GM21723 (cell line): Measurements from ENCODE around the gene PEX5L.
"Not testable (repeated sequence)": the region's sequence is repeated elsewhere in the genome, so short reads cannot be mapped to it uniquely, and the experiment has no call there.

Experiments
- ATAC-seq: cut with Tn5 transposase; IDR thresholded peaks from one replicate; pipeline ENCODE4 v1.9.1; 2021; ENCODE audit warnings: mild to moderate bottlenecking, moderate library complexity; ENCODE audit not compliant: unreplicated experiment

The PEX5L gene, protein sequence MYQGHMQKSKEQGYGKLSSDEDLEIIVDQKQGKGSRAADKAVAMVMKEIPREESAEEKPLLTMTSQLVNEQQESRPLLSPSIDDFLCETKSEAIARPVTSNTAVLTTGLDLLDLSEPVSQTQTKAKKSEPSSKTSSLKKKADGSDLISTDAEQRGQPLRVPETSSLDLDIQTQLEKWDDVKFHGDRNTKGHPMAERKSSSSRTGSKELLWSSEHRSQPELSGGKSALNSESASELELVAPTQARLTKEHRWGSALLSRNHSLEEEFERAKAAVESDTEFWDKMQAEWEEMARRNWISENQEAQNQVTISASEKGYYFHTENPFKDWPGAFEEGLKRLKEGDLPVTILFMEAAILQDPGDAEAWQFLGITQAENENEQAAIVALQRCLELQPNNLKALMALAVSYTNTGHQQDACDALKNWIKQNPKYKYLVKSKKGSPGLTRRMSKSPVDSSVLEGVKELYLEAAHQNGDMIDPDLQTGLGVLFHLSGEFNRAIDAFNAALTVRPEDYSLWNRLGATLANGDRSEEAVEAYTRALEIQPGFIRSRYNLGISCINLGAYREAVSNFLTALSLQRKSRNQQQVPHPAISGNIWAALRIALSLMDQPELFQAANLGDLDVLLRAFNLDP

DNA sequence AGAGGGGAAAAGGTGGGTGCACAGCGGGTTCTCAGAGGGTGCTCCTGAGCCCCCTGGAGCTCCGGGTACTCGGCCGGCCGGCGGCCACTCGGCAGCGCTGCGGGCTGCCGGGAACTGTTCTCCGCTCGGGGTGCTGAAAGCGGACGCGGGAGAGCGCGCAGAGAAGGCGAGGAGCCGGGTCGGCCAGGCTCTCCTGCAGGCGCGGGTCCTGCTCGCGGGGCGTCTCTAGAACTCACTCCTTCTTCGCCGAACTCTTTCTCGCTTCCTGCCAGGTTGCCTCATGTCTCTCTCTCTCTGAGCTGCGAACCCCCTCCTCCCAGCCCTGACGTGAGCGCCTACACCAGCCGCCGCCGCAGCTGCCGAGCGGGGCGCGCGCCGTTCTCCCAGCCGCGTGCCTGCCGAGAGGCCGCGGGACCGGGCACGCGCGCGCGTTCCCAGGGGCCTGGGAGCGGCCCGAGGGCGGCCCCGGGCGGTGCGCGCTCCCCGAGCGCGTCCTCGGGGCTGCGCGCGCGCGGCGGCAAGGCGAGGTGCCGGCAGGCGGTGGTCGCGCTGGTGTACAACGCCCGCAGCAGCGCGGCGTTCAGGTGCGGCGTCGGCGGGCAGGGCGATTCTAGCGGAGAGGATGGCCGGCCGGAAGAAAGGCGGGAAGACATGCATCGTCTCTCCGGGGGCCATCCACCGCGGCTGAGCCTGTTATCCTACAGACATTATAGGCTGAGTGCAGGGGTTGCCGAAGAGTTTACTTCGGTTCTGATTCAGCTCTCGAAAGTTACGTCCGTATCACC, at the start of gene PEX5L:
Gene PEX5L (minus strand): TSS at position 267 of the 785 bp plus-strand sequence. CDS start 338 bp downstream, outside the sequence.
- ATAC-seq: peak; percentile 91

DNA sequence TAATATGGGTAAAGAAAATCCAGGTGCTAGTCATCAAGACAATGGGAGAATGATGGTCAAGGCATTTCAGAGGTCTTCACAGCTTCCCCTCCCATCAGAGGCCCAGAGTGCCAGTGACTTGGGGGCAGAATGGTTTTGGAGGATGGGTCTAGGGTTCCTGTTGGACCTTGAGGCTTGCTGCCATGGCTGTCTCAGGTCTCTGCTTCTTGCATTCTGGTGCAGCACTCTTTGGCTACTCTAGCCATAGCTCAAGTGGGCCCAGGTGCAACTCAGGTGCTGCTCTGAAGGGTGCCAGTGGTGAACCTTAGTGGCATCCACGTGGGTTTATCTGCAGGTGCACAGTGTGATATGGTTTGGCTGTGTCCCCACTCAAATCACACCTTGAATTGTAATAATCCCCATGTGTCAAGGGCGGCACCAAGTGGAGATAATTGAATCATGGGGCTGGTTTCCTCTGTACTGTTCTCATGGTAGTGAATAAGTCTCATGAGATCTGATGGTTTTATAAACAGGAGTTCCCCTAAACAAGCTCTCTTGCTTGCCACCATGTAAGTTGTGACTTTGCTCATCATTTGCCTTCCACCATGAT, 48.5 kb upstream of the PEX5L start:
- no peak for ATAC-seq

DNA sequence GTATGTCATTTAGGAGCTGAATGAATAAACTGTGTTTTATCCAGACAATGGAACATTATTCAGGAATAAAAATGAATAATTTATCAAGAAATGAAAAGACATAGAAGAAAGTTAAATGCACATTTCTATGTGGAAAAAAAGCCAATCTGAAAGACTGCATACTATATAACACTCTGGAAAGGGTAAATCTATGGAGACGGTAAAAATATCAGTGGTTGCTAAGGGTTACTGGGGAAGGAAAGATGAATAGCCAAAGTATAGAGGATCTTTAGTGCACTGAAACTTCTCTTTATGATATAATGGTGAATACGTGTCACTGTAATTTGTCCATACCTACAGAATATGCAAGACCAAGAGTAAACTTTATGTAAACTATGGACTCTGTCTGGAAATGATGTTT, 46.0 kb upstream of the PEX5L start:
- ATAC-seq: no peak

DNA sequence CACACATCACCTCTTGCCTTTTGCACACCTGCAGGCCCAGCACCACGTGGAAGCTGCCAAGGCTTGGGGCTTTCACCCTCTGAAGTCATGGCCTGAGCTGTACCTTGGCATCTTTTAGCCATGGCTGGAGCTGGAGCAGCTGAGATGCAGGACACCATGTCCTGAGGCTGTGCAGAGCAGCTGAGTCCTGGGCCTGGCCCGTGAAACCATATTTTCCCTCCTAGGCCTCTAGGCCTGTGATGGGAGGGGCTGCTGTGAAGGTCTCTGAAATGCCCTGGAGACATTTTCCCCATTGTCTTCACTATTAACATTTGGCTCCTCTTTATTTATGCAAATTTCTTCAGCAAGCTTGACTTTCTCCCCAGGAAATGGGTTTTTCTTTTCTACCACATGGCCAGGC, 41.9 kb upstream of the PEX5L start:
- no peak for ATAC-seq

DNA sequence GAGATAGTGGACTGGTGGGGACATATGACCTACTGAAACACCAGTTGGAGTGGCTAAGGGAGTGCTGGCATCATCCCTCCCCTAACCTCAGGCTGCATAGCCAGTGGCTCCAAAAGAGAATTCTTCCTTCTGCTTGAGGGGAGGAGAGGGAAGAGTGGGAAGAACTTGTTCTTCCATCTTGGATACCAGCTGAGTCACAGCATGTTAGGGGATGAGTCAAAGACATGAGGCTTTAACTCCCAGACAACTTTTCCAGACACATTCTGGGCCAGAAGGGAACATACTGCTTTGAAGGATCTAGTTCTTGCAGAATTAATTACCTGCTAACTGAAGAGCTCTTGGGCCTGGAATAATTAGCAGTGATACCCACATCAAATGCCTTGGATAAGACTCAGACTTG, 36.8 kb upstream of the PEX5L start:
- no peak for ATAC-seq

DNA sequence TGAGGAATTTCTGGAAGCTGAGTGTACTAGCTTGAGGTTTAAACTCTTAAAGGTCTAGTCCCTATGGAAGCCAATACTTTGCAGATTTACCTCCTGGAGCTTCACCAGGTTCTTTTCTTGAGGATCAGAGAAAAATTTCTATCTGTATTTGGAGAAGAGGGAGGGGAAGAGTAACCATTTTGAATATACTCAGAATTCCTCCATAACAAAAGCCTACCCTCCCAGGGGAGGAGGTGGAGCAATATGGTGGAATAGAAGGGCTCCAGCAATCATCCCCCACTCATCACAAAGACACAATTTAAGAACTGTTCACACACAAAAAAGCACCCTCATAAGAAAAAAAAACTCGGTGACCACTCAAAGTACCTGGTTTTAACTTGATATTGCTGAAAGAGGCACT, 36.0 kb upstream of the PEX5L start:
- no peak for ATAC-seq

DNA sequence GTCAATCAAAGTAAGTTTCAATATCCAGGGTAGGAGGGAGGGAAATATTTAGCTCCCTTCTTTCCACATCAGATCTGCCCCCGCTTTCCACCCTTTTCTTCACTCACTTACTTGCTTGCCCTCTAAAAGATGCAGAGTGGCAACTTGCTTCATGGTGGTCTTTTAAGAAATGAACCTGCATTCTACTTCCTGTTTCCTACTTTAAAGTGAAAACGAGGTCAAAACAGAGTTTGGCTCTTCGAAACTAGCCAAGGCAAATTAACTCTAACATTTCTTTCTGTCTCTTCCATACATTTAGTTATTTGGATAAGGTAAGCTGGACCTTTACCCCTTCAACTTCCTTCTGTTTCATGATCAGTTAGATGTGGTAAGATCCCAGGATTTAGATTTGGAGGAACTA, 34.2 kb upstream of the PEX5L start:
- no peak for ATAC-seq

DNA sequence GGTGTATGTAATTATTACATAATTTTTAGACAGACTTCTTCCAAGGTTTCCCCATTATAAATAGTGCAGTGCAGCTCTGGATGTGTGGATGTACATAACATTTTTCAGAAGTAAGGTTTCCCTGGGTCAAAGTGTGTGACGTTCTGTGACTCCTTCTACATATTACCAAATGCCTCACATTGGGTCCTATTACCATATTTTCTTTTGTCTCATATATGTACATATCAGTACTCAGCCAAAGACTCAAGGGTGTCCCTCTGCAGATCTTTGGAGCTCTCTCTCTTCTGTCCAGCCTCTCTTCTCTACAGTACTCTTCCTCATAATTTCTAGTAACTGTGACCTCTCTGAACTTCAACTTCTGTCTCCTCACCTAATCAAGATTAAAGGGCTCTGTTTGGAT, 31.3 kb upstream of the PEX5L start:
- ATAC-seq: no peak

DNA sequence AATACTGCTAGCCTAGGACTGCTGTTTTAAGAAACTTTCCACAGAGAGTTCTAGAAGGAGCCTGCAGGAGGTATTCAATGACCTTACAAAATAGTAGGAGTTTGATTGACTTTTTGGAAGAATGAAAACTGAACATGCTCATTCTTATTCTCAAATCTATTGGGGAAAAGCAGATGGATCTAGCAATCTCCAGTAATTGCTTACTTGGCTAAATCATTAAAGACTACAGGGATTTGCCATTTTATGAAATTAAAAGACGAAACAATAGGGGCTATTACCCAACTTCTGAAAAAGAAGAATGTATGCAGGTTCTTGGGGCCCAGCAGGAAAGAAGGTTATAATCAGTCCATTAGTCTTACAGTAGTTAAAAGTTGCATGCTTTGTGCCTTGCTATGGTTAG, 29.9 kb upstream of the PEX5L start:
- no peak for ATAC-seq

DNA sequence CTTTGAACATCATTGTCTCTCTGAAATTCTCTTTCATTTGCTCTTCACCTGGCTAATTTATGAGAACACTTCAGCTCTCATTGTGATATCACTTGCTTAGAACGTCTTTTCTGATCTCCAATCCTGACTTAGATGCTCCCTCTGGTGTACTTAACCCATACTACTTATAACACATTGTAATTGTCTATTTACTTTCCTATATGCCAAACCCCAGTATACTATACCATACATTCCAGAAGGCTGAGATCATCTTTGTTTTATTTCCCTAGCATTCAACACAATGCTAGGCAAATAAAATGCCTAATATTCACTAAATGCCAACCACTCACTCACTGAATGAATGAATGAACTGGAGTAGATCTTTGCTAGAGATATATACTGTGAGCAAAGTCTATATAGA, 27.0 kb upstream of the PEX5L start:
- ATAC-seq: no peak

DNA sequence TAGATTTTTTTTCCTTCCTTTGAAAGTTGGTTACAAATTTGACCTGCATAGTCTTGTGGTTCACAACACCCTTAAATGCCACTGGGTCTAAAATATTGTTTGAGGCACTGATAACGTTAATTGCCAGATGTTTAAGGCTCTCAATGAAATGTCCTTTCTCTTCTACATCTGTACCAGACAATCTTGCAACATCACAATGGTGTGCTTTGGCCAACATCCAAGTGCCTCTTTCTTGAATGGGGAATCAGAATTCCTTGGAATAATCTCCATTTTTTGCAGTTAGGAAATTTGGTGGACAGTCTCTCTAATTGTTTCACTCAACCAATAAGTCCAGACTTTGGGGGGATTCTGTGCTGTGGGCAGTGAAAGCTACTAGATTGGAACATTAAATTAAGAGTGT, 26.0 kb upstream of the PEX5L start:
- ATAC-seq: no peak

DNA sequence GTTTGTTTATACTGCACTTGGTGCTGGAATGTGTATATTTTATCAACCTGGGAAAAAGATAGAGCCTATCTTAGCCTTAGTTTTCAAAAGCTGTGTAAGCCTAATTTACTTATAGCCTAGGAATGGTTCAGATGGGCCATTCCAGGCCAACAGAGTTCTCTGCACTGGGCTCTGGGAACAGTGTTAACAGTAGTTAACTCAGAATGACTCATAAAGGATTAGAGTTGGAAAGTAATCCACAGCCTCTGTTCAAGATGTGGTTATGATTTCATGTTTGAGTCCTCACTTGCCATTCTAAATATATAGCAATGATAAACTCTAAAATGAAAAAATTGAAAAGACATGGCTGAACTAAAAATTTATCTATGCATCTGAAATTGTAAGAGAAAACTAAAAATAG, 22.6 kb upstream of the PEX5L start:
- ATAC-seq: no peak

DNA sequence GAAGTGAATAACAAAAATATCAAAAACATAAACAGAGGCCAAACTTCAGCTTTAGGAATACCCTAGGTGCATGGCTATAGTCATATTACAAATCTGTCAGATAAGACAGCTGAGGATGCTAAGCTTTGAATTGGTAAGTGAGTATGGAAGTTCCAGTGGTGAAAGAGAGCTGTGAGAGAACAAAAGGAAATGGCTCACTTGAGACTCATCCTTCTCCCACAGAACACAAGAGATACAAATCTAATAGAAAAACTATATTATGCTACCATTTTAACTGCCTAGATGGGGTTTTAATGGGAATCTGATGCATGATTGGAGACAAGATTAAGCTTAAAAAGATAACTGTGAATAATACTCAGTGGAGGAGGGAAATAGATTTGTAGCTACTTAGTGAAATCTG, 21.5 kb upstream of the PEX5L start:
- no peak for ATAC-seq

DNA sequence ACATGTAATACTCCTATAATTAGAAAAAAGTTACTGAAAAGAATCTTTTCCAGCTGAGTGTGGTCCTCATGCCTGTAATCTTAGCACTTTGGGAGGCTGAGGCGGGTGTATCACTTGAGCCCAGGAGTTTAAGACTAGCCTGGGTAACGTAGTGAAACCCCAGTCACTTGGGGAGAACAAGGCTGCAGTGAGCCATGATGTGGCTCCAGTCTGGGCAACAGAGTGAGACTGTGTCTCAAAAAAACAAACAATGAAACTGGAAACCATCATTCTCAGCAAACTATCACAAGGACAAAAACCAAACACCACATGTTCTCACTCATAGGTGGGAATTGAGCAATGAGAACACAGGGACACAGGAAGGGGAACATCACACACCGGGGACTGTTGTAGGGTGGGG, 18.9 kb upstream of the PEX5L start:
- ATAC-seq: not testable (repeated sequence)

DNA sequence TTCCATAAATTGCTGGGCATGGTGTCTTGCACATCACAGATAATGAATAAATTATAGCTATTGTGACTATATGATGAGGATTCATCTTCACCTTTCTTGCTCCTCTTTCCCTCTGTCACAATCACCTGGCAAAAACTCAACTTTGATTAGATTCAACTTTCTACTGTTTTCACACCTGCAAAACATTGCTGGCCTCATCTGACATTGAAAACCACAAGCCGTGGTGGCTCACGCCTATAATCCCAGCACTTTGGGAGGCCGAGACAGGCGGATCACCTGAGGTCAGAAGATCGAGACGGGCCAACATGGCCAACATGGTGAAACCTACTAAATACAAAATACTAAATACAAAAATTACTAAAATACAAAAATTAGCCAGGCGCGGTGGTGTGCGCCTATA, 12.7 kb upstream of the PEX5L start:
- ATAC-seq: no peak

DNA sequence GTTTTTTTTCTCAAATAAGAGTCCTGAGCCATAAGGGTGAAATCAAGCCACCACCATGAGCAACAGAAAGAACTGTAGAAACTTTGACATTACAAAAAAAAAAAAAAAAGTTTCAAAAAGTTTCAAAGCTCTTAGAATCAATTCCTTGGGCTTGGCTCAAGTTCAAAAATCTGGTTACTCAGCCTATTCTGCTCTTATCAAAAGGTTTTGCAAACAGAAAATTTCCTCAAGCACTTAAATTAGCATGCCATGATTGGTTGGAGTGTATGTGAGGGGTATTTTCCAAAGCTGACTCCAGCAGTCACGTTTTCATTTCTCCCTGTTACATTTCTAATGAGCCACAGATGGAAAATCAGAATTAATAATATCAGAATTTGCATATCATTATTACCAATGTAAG, 12.1 kb upstream of the PEX5L start:
- no peak for ATAC-seq

DNA sequence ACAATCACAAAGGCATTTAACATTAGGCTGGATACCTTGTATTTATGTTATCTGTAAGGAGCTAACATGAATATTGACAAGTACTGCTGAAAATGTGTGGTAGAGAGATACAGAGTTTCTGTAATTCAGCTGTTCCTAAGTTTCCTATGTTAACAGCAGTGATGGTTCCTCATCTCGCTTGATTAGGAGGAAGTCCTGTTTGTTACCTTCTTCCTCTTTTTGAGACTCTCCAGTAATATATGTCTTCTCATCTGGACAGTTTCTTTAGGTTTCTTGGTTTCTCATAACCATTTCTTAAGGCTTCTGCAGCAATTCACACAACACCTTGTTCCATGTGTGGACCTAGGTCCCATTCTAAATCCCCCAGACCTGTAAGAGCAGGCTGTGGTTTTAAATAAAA, 11.4 kb upstream of the PEX5L start:
- peak; percentile 98 for ATAC-seq

DNA sequence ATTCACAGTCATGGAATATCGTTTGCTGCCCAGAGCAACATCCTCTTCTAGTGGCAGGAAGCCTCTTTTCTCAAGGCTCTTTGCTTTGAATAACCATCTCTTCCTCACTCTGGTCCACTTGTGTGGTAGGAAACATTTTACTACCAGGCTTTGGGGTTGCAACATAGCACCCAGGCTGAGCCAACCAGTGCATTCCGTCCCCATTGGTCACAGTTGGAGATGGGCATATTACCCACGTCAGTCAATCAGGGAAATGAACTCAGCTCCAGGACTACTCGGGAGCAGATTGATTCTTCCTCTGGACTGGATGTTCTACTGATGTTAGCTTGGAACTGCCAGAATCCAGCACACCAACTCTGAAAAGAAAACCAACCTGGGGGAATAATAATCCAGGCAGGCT, 4.2 kb upstream of the PEX5L start:
- ATAC-seq: no peak

DNA sequence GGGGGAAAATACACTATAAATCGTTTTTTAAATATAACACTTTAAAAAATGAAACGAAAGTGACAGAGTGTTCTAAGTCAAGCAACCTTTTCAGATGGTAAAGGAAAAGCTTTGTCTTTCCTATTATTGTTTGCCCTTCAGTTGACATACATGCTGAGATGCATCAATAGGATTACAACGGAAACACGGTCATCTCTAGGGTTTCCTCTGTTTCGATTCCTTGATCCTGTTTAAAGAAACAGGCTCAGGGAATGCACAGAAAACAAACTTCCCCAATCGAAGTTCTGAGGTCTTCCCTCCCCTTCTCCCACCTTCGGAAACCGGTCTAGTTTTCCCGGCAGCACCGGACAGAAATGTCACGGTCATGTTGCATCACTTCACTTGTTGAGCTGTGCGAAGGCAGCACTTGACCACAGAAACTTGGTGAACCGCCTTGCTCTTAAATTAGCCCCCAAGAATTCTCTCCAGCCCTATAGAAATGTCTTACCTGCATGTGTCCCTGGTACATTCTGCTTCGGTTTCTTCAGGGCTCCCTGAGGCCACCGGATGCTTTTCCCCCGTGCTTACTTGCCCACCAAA, 556 bp downstream of the PEX5L start:
- peak; percentile 54 for ATAC-seq

DNA sequence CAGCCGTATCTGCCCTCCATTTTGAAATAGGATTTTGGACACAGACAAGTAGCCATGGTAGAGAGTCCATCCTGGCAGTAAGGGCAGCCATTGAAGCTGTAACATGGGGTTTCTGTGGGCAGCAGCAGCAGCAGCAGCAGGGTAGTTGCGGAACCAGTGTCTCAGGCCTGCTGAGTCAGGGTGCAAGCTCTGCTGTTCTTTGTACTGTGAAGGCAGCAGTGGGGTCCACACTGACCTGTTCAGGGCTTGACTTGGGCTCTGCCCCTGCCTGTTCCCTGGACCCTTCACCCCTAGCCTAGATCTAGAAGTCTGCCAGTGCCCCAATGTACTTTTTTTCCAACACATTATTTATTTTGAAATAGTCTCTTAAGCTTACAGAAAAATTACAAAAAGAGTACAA, 9.7 kb downstream of the PEX5L start:
- ATAC-seq: no peak

DNA sequence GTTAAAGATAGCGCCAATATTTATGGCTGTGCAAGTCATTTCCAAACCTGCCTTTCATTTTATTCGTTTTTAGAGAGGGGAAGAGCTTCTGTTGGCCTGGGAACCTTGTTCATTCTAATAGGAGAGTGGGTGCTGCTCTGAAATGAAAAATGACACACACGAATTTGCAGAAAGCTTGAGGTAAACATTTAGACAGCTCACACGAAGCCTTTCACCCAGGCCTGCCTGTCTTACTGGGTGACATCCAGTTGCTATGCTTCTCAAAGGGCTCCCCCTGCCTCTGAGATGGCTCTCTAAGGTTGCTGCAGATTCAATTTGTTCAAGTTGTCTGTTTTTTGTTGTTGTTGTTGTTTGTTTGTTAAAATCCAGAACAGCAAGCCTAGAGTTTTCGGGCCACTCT, 18.2 kb downstream of the PEX5L start:
- peak; percentile 77 for ATAC-seq
